HCT116 (cell line): Measurements from ENCODE around the gene FBP1.

Experiments used
- EGR1 ChIP-seq: IDR thresholded peaks from 2 replicates; pipeline ENCODE4 v1.6.1; 2012; ENCODE audit warnings: low read depth
- POLR2A ChIP-seq: IDR thresholded peaks from 2 replicates; pipeline ENCODE4 v1.7.0; 2011; ENCODE audit warnings: borderline replicate concordance; ENCODE audit not compliant: insufficient read depth, insufficient read length; ENCODE audit errors: extremely low read depth
- POLR2AphosphoS5 ChIP-seq: IDR thresholded peaks from 2 replicates; pipeline ENCODE4 v1.6.1; 2011; ENCODE audit warnings: mild to moderate bottlenecking, low read depth, low read length, moderate library complexity
- RAD21 ChIP-seq: IDR thresholded peaks from 2 replicates; pipeline ENCODE4 v1.6.1; 2012; ENCODE audit warnings: low read depth, mild to moderate bottlenecking
- TF ChIP-seq, protein P1 (sequence below): IDR thresholded peaks from 2 replicates; pipeline ENCODE4 v1.6.1; 2012
- TF ChIP-seq, protein P2 (sequence below), 3 experiments: fragments of 200-600 bp in 1 of 3; sonication (generic) in 1 of 3; IDR thresholded peaks in 2 of 3; conservative IDR thresholded peaks in 1 of 3; 2 replicates each; pipeline ENCODE4 v1.5.1; 2012 to 2017; ENCODE audit warnings: low read depth in 2 of 3, low read length in 2 of 3, antibody characterized with exemption in 1 of 3, borderline replicate concordance in 1 of 3, control low read depth in 1 of 3, mild to moderate bottlenecking in 1 of 3, mixed read lengths in 1 of 3, mixed run types in 1 of 3, moderate library complexity in 1 of 3; ENCODE audit not compliant: insufficient read depth in 1 of 3

DNA sequence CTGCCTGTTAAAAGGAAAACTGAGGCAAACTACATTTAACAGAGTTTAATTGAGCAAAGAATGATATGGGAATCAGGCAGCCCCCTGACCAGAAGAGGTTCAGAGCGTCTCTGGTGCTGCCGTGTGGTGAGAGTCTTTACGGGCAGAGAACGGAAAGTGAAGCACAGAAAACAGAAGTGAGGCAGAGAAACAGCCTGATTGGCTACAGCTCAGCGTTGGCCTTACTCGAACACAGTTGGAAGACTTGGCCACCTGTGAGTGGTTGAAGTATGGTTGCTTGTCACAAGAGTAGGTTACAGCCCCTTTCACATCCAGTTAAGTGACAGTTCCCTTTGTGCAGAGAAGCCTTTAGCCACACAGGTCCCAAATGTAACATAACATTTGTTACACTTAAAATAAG lies 16.9 kb upstream of the FBP1 start:
- TF ChIP-seq POLR2AphosphoS5, result no peak
- no peak for TF ChIP-seq EGR1
- TF ChIP-seq, protein P1, sequence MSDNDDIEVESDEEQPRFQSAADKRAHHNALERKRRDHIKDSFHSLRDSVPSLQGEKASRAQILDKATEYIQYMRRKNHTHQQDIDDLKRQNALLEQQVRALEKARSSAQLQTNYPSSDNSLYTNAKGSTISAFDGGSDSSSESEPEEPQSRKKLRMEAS, result no peak
- TF ChIP-seq, protein P2, sequence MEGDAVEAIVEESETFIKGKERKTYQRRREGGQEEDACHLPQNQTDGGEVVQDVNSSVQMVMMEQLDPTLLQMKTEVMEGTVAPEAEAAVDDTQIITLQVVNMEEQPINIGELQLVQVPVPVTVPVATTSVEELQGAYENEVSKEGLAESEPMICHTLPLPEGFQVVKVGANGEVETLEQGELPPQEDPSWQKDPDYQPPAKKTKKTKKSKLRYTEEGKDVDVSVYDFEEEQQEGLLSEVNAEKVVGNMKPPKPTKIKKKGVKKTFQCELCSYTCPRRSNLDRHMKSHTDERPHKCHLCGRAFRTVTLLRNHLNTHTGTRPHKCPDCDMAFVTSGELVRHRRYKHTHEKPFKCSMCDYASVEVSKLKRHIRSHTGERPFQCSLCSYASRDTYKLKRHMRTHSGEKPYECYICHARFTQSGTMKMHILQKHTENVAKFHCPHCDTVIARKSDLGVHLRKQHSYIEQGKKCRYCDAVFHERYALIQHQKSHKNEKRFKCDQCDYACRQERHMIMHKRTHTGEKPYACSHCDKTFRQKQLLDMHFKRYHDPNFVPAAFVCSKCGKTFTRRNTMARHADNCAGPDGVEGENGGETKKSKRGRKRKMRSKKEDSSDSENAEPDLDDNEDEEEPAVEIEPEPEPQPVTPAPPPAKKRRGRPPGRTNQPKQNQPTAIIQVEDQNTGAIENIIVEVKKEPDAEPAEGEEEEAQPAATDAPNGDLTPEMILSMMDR (IDR thresholded peaks at IDR 0.05 in 2 of 3, conservative IDR thresholded peaks at IDR 0.05 in 1 of 3; ENCODE audit: borderline replicate concordance in 1 of 3, insufficient read depth in 1 of 3, low read depth in 2 of 3, low read length in 2 of 3), result no peak
- TF ChIP-seq POLR2A, result no peak
- TF ChIP-seq RAD21, result no peak
